HepG2 (cell line): ENCODE results near the gene PNKD. TPM values are rescaled to one million over a fixed set of nuclear protein-coding genes. Genes with fewer than 3 reads are reported as not detected.

Experiments
- ASH2L ChIP-seq: fragments of 300-600, 200-600 bp; sonication (generic); IDR thresholded peaks from 2 replicates; pipeline ENCODE4 v1.7.0; 2017; ENCODE audit warnings: low read depth, mild to moderate bottlenecking, moderate library complexity, mixed read lengths, low read length; ENCODE audit not compliant: insufficient read length
- BCL6 ChIP-seq: IDR thresholded peaks from 2 replicates; pipeline ENCODE4 v1.6.1; 2016; ENCODE audit warnings: missing genetic modification reagents, missing compliant biosample characterization
- HCFC1 ChIP-seq: fragments of 150-350 bp; IDR thresholded peaks from 2 replicates; pipeline ENCODE4 v1.6.1; 2014; ENCODE audit warnings: low read depth, low read length
- HNRNPLL ChIP-seq: fragments of 200-400 bp; formaldehyde crosslinking; IDR thresholded peaks from 2 replicates; pipeline ENCODE4 v1.6.1; 2017; ENCODE audit warnings: mild to moderate bottlenecking, low read depth, low read length; ENCODE audit not compliant: poor library complexity, severe bottlenecking
- KMT2B ChIP-seq: IDR thresholded peaks from 2 replicates; pipeline ENCODE4 v1.6.1; 2016; ENCODE audit warnings: missing genetic modification reagents, missing compliant biosample characterization
- MTF2 ChIP-seq: sonication (generic); formaldehyde crosslinking; IDR thresholded peaks from 2 replicates; pipeline ENCODE4 v1.5.0; 2020; ENCODE audit warnings: missing genetic modification reagents, borderline replicate concordance
- PITX1 ChIP-seq: sonication (generic); formaldehyde crosslinking; IDR thresholded peaks from 2 replicates; pipeline ENCODE4 v1.5.1; 2020; ENCODE audit warnings: mild to moderate bottlenecking, missing genetic modification reagents
- POLR2A ChIP-seq, 2 experiments: IDR thresholded peaks; 2 replicates each; pipeline ENCODE4 v1.6.1; 2011; ENCODE audit warnings: low read depth in 2 of 2, low read length in 2 of 2, mild to moderate bottlenecking in 1 of 2, moderate library complexity in 1 of 2; ENCODE audit not compliant: insufficient read depth in 1 of 2
- SAFB2 ChIP-seq: sonication (generic); formaldehyde crosslinking; IDR thresholded peaks from 2 replicates; pipeline ENCODE4 v1.5.1; 2020; ENCODE audit warnings: missing genetic modification reagents, low read depth, mild to moderate bottlenecking, borderline replicate concordance
- SAP130 ChIP-seq: IDR thresholded peaks from 2 replicates; pipeline ENCODE4 v1.6.1; 2016; ENCODE audit warnings: low read depth
- SIX1 ChIP-seq: sonication (generic); formaldehyde crosslinking; IDR thresholded peaks from 2 replicates; pipeline ENCODE4 v1.4.0; 2020; ENCODE audit warnings: missing genetic modification reagents, borderline replicate concordance
- SOX13 ChIP-seq, 3 experiments: fragments of 450-650 bp in 1 of 3; sonication (generic) in 1 of 3; formaldehyde crosslinking in 1 of 3; IDR thresholded peaks in 2 of 3; conservative IDR thresholded peaks in 1 of 3; 2 replicates each; pipeline versions ENCODE4 v1.5.0 to v1.6.1; 2016 to 2020; ENCODE audit warnings: antibody characterized with exemption in 1 of 3, mild to moderate bottlenecking in 1 of 3, missing compliant biosample characterization in 1 of 3, missing genetic modification reagents in 1 of 3, moderate library complexity in 1 of 3
- TBX2 ChIP-seq: sonication (generic); formaldehyde crosslinking; IDR thresholded peaks from 2 replicates; pipeline ENCODE4 v1.5.0; 2020; ENCODE audit warnings: missing genetic modification reagents, mild to moderate bottlenecking, borderline replicate concordance
- ZNF274 ChIP-seq: sonication (generic); formaldehyde crosslinking; IDR thresholded peaks from 2 replicates; pipeline ENCODE4 v1.5.1; 2020; ENCODE audit warnings: mild to moderate bottlenecking, missing genetic modification reagents
- ZNF367 ChIP-seq: sonication (generic); formaldehyde crosslinking; IDR thresholded peaks from 2 replicates; pipeline ENCODE4 v1.4.0; 2020; ENCODE audit warnings: missing genetic modification reagents, borderline replicate concordance
- ZNF710 ChIP-seq: sonication (generic); formaldehyde crosslinking; IDR thresholded peaks from 2 replicates; pipeline ENCODE4 v1.5.0; 2020; ENCODE audit warnings: mild to moderate bottlenecking, missing genetic modification reagents, borderline replicate concordance
- ZNF75D ChIP-seq: sonication (generic); formaldehyde crosslinking; IDR thresholded peaks from 2 replicates; pipeline ENCODE4 v1.8.1; 2023; ENCODE audit warnings: missing genetic modification reagents, mild to moderate bottlenecking, borderline replicate concordance
- ZNF777 ChIP-seq: sonication (generic); formaldehyde crosslinking; IDR thresholded peaks from 2 replicates; pipeline ENCODE4 v1.4.0; 2020; ENCODE audit warnings: missing genetic modification reagents
- ZNF782 ChIP-seq: sonication (generic); formaldehyde crosslinking; IDR thresholded peaks from 2 replicates; pipeline ENCODE4 v1.4.0; 2020; ENCODE audit warnings: missing genetic modification reagents, mild to moderate bottlenecking, borderline replicate concordance
- ZSCAN12 ChIP-seq: sonication (generic); formaldehyde crosslinking; IDR thresholded peaks from 2 replicates; pipeline ENCODE4 v1.9.0; 2021; ENCODE audit warnings: mild to moderate bottlenecking, missing genetic modification reagents
- ZSCAN25 ChIP-seq: sonication (generic); formaldehyde crosslinking; IDR thresholded peaks from 2 replicates; pipeline ENCODE4 v1.8.0; 2022; ENCODE audit warnings: mild to moderate bottlenecking, missing genetic modification reagents
- ZSCAN31 ChIP-seq: sonication (generic); formaldehyde crosslinking; IDR thresholded peaks from 2 replicates; pipeline ENCODE4 v1.5.0; 2020; ENCODE audit warnings: low read depth, mild to moderate bottlenecking, missing genetic modification reagents
- polyA plus RNA-seq, 8 experiments: library from polyadenylated mRNA; depleted of rRNA in 3 of 8; stranded (reverse) in 7 of 8; unstranded in 1 of 8; fragments of >200 nt; fragmentation: Illumina TruSeq in 4 of 8; extraction: Trizol in 4 of 8; gene quantifications; 2 replicates each; pipeline versions ENCODE4 v1.2.1 to v1.2.3, GENCODE V29; 2011 to 2016; ENCODE audit warnings: low read depth in 4 of 8, missing spikeins in 1 of 8, mixed read lengths in 1 of 8; ENCODE audit not compliant: insufficient read depth in 1 of 8
- total RNA-seq, 5 experiments: library from RNA; depleted of rRNA; stranded (reverse); fragments of >200 nt; fragmentation: Illumina TruSeq; extraction: Trizol; gene quantifications; 2 replicates each; pipeline ENCODE4 v1.2.3, GENCODE V29; 2016; ENCODE audit warnings: low read depth in 1 of 5
- TF ChIP-seq, protein P1 (sequence below): IDR thresholded peaks from 2 replicates; pipeline ENCODE4 v1.6.1; 2016; ENCODE audit warnings: mild to moderate bottlenecking, missing biosample characterization, missing genetic modification reagents
- TF ChIP-seq, protein P2 (sequence below): sonication (generic); formaldehyde crosslinking; IDR thresholded peaks from 2 replicates; pipeline ENCODE4 v1.4.0; 2020; ENCODE audit warnings: missing genetic modification reagents
- TF ChIP-seq, protein P3 (sequence below): sonication (generic); formaldehyde crosslinking; IDR thresholded peaks from 2 replicates; pipeline ENCODE4 v1.4.0; 2020; ENCODE audit warnings: missing genetic modification reagents

Gene PNKD
- total and polyA plus RNA-seq, 2 of the 13 experiments (the other 11 are each of a cell fraction or from before 2014, with no cell fraction given) = 55.9 to 80.4 TPM

- no peak for TF ChIP-seq SOX13 (IDR thresholded peaks at IDR 0.05)
- TF ChIP-seq SOX13 (CRISPR knock-in tag; conservative IDR thresholded peaks at IDR 0.05 in 1 of 2, IDR thresholded peaks at IDR 0.05 in 1 of 2) = peak in 1 of 2 experiments; percentile 31; a peak in 1 of 4 replicates
- peak; percentile 16 for TF ChIP-seq ASH2L
- TF ChIP-seq, protein P1, sequence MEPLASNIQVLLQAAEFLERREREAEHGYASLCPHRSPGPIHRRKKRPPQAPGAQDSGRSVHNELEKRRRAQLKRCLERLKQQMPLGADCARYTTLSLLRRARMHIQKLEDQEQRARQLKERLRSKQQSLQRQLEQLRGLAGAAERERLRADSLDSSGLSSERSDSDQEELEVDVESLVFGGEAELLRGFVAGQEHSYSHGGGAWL (CRISPR knock-in tag) = no peak
- peak; percentile 13; the same call in 1 of the 2 replicates for TF ChIP-seq SAP130 (CRISPR knock-in tag)
- TF ChIP-seq POLR2A (IDR thresholded peaks at IDR 0.05; ENCODE audit: insufficient read depth in 1 of 2, low read depth in 2 of 2, low read length in 2 of 2) = no peak
- TF ChIP-seq, protein P2, sequence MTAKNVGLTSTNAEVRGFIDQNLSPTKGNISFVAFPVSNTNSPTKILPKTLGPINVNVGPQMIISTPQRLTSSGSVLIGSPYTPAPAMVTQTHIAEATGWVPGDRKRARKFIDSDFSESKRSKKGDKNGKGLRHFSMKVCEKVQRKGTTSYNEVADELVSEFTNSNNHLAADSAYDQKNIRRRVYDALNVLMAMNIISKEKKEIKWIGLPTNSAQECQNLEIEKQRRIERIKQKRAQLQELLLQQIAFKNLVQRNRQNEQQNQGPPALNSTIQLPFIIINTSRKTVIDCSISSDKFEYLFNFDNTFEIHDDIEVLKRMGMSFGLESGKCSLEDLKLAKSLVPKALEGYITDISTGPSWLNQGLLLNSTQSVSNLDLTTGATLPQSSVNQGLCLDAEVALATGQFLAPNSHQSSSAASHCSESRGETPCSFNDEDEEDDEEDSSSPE (CRISPR knock-in tag) = no peak
- no peak for TF ChIP-seq HCFC1
- 0 out of 2 replicates have a peak, but pooled peaks have one; percentile 3 for TF ChIP-seq TBX2 (CRISPR knock-in tag)
- no peak for TF ChIP-seq ZNF367 (CRISPR knock-in tag)
- peak; percentile 39; the same call in 1 of the 2 replicates for TF ChIP-seq ZSCAN31 (CRISPR knock-in tag)
- TF ChIP-seq SIX1 (CRISPR knock-in tag) = no peak
- TF ChIP-seq MTF2 (CRISPR knock-in tag) = no peak
- TF ChIP-seq ZNF782 (CRISPR knock-in tag) = no peak
- peak; percentile 96 for TF ChIP-seq PITX1 (CRISPR knock-in tag)
- no peak for TF ChIP-seq ZSCAN12 (CRISPR knock-in tag)
- TF ChIP-seq ZNF710 (CRISPR knock-in tag) = 0 out of 2 replicates have a peak, but pooled peaks have one; percentile 45
- TF ChIP-seq ZNF274 (CRISPR knock-in tag) = no peak
- no peak for TF ChIP-seq KMT2B (CRISPR knock-in tag)
- TF ChIP-seq, protein P3, sequence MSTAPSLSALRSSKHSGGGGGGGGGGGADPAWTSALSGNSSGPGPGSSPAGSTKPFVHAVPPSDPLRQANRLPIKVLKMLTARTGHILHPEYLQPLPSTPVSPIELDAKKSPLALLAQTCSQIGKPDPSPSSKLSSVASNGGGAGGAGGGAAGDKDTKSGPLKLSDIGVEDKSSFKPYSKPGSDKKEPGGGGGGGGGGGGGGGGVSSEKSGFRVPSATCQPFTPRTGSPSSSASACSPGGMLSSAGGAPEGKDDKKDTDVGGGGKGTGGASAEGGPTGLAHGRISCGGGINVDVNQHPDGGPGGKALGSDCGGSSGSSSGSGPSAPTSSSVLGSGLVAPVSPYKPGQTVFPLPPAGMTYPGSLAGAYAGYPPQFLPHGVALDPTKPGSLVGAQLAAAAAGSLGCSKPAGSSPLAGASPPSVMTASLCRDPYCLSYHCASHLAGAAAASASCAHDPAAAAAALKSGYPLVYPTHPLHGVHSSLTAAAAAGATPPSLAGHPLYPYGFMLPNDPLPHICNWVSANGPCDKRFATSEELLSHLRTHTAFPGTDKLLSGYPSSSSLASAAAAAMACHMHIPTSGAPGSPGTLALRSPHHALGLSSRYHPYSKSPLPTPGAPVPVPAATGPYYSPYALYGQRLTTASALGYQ (CRISPR knock-in tag) = no peak
- TF ChIP-seq SAFB2 (CRISPR knock-in tag) = no peak
- TF ChIP-seq ZNF75D (CRISPR knock-in tag) = no peak
- TF ChIP-seq ZNF777 (CRISPR knock-in tag) = 0 out of 2 replicates have a peak, but pooled peaks have one; percentile 22
- TF ChIP-seq HNRNPLL = no peak
- no peak for TF ChIP-seq ZSCAN25 (CRISPR knock-in tag)
- peak; percentile 62 for TF ChIP-seq BCL6
Measured at GRCh38 chr2:218296200-218296599, 25.9 kb downstream of the PNKD start (continued).
